GM12892 (cell line): Measurements from ENCODE around the gene HDAC5.

ENCODE experiments used
- POLR2A ChIP-seq: IDR thresholded peaks from 2 replicates; pipeline ENCODE4 v1.6.1; 2011; ENCODE audit warnings: low read depth, low read length, control low read depth
- POLR2AphosphoS5 ChIP-seq: IDR thresholded peaks from 2 replicates; pipeline ENCODE4 v1.6.1; 2011; ENCODE audit warnings: low read depth, low read length, control low read depth

- TF ChIP-seq POLR2AphosphoS5, result no peak
- no peak for TF ChIP-seq POLR2A
These were observed 30.1 kb downstream of the HDAC5 start for GRCh38 chr17:44093231-44093900.
